ENCODE measurements around the gene GDF11. TPM values are rescaled to one million over a fixed set of nuclear protein-coding genes. Genes with fewer than 3 reads are reported as not detected.

The GDF11 gene
- total RNA-seq, 1 donor from 2014 or later, result 18.2 TPM

DNA sequence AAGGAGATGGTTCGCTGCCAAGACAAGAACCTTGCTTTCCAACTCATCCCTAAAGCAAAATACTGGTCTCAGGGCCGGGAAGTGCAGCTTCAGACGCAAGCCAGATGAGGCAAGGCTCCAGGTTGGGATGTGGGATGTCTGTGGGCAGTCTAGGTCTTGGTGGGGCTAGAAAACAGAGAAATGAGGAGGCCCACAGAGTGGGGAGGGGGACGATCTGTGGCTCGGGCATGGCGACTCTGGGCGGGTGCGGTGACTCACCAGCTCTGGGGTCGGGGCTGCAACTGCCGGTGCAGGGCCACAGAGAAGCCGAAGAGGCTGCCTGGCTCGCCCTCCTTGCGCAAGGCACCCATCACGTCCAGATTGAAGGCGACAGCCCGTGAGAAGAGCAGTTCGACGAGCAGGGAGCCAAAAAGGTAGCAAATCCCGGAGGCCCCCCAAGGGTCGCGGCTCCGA is 35.7 kb upstream of the GDF11 start:
- intact Hi-C loops (cut with micrococcal nuclease), result no loop called here

DNA sequence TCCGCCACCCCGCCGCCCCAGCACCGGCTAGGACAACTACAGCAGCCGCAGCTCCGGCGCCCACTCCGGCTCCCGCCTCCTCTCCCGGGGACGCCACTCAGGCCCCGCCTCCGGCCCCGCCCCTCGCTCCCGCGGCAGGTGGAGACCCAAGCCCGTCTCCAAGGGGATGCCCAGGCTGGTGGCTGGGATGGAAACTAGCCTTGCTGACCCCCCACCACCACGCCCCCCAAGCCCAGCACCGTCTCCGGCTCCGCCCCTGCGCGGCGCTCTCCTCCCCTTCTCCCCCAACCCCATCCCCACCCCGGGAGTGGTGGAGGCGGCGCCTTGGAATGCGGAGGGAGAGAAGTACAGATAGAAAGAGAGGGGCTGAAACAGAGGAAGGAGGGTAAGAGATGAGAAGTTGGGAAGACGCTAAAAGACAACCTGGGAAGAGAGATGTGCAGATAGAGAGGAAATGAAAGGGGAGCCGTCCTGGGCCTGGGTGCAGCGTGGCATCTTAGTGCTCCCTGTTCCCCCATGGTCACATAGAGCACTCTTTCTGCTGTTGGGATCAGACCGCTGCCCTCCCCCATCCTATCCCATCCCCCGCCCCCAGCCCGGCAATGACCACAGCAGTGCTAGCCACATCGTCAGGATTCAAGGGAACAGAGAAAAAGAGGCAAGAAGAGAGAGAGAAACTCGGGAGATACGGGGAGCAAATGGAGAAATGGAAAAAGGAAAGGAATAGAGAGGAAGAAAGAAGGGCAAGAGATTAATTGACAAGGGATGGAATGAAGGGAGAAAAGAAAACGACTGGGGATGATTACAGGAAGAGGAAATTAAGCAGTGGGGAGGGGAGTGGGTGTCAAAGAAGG is 34.9 kb upstream of the GDF11 start, which contains the start of gene ITGA7:
Gene ITGA7 (minus strand): TSS at position 64 of the 854 bp plus-strand sequence. CDS start 222 bp downstream, outside the sequence.
- intact Hi-C loops (cut with micrococcal nuclease), result no loop called here

DNA sequence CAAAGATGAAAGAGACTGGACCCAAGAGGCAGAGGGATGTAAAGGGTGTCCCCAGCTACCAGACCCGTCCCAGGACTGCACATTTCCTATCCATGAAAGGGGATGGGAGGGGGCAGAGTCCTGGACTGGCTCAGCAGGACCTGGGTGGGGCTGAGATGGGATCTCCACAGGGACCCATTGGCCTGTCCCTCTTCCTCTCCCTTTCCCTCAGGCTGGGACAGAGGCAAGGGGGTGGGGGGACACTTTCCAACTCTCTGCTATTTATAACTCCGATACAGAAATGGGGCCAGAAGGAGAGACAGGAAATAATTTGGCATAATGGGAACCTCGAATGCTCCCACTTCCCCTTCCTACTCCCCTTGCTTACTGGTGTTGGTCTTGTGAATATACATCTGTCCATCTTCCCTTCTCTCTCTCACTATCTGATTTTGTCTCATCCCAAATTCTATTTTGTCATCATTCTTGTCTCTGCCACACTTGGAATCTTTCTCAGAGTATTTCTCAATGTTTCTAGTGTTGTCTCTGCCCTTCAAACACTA is 34.2 kb upstream of the GDF11 start:
- intact Hi-C loops (cut with micrococcal nuclease), result no loop called here

DNA sequence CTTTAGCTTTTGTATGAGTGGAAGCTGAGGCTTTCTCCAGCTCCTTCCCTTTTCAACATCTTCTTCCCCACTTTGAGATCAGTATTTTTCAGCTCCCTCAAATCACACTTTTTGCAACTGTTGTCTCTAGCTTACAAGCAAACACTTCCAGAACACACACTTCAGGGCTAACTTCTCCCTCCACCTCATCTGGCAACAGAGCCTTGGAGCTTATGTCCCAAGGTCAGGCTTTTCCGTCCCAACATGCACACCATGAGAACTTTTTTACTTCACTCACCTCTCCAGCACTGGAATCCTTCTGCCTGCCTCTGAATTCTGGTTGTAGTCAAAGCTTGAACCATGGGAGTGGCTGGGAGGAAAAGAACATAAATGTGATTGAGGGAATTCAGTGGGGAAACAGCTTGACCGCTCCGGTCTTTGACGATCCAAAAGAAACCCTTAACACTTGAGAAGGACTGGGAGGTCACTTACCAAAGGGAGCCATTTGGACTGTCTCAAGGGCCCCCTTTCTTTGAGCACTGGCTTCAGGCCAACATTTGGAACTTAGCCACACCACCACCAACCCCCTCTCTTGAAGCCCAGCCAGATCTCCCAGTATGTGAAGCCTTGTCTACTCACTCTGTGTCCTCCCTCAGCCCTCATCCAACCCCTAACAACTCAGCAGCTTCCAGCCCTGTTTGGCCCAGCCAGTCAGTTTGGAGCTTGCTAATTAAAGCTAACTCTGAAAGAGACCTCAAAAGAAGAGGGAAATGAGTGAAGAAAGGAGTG is 31.0 kb upstream of the GDF11 start:
- intact Hi-C loops (cut with micrococcal nuclease), result no loop called here

- intact Hi-C loops (cut with micrococcal nuclease), result no loop called here
Observed at GRCh38 chr12:55712700-55713415, 30.1 kb upstream of the GDF11 start.

GRCh38 chr12:55713721-55714120 is 29.2 kb upstream of the GDF11 start:
- intact Hi-C loops (cut with micrococcal nuclease), result no loop called here

GRCh38 chr12:55715169-55715764 is 27.7 kb upstream of the GDF11 start:
- intact Hi-C loops (cut with micrococcal nuclease), result loop anchor here (5.0 kb wide), 1 partner anchor 972 kb away; the partner anchor contains the start of gene PTGES3

- intact Hi-C loops (cut with micrococcal nuclease), result loop anchor here (1.0 to 5.0 kb wide), 4 partner anchors 13 to 971 kb away; partner anchors contain the start of genes CD63, PTGES3 and SARNP
Observed at GRCh38 chr12:55715833-55716581, 26.9 kb upstream of the GDF11 start, which contains the start of gene BLOC1S1. TSS of gene BLOC1S1 (plus strand) at chr12:55716046. CDS start at chr12:55716052, 6 bp downstream.

- intact Hi-C loops (cut with micrococcal nuclease), result loop anchor here (1.0 to 5.0 kb wide), 4 partner anchors 13 to 971 kb away; partner anchors contain the start of genes CD63, PTGES3 and SARNP
Observed at GRCh38 chr12:55716582-55716957, 26.4 kb upstream of the GDF11 start.

DNA sequence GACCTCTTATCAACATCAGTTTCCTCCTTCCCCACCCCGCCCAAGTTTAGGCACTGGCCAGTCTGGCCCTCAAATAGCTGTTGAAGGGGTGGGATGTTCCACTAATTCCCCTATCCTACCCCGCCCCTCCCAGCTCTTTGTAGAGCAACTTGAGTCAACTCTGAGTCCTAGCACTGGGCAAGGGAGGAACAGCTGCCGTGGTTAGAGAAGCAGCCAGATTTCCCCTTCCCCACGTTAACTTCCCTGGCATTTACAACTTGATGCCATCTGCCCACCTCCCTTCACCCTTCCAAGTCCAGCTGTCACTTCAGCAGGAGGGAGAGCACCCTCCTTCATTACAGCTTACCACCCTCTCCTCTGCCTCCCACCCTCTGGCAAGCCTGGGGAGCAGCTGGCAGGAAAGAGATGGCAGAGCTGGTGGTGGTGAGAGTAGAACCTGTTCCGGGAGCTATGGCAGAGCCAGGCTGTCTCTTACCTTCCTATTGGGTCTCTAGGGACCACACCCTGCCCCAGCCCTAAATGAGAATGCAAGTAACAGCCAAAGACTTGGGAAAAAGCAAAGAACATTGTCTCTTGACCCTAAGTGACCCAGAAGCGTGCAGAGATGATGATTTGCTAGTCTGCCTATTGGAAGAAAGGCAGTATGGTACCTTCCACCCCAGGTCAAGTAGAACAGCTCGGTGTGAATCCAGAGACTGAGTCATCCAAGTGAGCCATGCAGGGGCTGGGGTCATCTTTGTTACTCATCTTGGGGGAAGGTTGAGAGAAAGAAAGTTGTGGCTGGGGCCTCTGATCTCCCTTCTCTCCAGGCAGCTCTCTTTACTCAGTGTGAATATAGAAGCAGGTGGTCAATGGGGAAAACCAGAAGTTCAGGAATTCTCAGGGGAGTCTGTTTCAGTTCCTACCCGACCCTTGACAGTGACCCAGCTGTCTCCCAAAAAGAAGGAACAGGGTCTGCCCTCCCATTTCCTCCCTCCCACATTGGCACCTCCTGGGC is 25.6 kb upstream of the GDF11 start:
- intact Hi-C loops (cut with micrococcal nuclease), result loop anchor here (2.0 to 5.0 kb wide), 2 partner anchors 211 to 970 kb away; partner anchors contain the start of gene PTGES3

DNA sequence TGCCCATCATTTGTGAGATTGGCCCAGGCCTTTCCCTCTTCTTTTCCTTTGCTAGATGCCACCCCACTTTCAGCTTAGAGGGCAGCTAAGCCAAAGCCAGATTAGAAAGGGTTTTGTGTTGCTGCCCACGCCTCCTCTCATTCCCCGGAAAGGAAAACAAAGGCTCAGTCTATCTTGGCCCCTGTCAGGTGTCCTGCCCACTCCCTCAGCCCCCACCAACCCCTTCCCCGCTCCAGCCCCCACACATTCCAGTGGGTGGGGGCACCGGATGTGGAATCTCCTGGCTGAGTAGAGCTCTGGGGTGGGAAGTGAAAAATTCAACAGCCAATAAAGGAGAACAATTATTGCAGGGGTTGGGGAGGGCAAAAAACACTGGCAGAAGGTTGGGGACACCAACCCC is 24.9 kb upstream of the GDF11 start:
- intact Hi-C loops (cut with micrococcal nuclease), result loop anchor here (5.0 kb wide), 1 partner anchor 969 kb away; the partner anchor contains the start of gene PTGES3

DNA sequence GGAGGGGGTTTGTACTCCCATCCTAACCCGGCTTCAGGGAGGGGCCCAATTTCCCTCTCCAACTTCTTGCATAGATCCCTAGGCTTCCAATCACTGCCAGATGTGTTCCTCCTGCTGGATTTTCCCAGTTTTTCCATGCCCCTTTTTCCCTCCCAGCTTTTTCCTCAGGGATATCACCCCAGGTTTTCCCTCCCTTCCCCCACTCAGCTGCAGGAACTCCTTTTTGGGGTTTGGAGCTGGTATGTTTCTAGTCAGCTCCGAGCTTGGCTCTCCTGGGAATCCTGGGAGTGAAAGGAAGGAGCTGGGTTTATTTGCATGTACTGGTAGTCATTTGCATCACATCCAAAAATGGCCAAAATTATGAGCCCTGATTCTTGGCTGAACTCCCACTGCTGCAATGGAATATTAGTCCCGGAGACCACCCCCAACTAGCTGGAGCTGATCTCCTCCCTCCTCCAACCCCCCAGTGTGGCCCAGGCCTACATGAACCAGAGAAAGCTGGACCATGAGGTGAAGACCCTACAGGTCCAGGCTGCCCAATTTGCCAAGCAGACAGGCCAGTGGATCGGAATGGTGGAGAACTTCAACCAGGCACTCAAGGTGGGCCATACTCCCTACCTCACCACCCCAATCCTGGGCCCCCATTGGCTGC is 24.2 kb upstream of the GDF11 start:
- intact Hi-C loops (cut with micrococcal nuclease), result loop anchor here (5.0 kb wide), 1 partner anchor 969 kb away; the partner anchor contains the start of gene PTGES3

DNA sequence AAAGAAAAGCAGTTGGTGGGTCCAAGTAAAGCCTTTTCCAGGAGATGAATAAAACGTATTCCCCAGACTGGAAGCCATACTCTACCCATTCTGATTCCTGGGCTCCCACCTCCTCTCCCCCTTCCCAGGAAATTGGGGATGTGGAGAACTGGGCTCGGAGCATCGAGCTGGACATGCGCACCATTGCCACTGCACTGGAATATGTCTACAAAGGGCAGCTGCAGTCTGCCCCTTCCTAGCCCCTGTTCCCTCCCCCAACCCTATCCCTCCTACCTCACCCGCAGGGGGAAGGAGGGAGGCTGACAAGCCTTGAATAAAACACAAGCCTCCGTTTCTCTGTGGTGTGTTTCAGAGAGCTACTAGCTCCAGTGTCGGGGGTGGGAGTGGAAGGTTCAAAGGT is 23.6 kb upstream of the GDF11 start:
- intact Hi-C loops (cut with micrococcal nuclease), result loop anchor here (5.0 kb wide), 1 partner anchor 968 kb away; the partner anchor contains the start of gene PTGES3

- intact Hi-C loops (cut with micrococcal nuclease), result no loop called here
Observed at GRCh38 chr12:55720071-55720564, 22.8 kb upstream of the GDF11 start, which contains the start of gene RDH5. TSS of gene RDH5 (plus strand) at chr12:55720393. CDS start at chr12:55721185, 792 bp downstream.

DNA sequence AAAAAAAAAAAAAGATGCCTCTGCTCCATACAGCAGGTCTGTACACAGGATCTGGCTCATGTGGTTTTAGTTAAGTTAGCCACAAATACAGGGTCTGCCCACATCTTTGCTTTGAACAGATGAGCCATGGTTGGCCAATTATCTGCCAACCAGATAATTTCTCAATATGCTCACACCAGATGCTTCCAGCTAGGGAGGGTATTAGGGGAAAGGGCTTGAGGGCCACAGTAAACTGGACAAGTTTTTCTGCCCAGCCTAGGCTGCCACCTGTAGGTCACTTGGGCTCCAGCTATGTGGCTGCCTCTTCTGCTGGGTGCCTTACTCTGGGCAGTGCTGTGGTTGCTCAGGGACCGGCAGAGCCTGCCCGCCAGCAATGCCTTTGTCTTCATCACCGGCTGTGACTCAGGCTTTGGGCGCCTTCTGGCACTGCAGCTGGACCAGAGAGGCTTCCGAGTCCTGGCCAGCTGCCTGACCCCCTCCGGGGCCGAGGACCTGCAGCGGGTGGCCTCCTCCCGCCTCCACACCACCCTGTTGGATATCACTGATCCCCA is 22.0 kb upstream of the GDF11 start:
- intact Hi-C loops (cut with micrococcal nuclease), result no loop called here

GRCh38 chr12:55721601-55722213 is 21.2 kb upstream of the GDF11 start:
- intact Hi-C loops (cut with micrococcal nuclease), result no loop called here

DNA sequence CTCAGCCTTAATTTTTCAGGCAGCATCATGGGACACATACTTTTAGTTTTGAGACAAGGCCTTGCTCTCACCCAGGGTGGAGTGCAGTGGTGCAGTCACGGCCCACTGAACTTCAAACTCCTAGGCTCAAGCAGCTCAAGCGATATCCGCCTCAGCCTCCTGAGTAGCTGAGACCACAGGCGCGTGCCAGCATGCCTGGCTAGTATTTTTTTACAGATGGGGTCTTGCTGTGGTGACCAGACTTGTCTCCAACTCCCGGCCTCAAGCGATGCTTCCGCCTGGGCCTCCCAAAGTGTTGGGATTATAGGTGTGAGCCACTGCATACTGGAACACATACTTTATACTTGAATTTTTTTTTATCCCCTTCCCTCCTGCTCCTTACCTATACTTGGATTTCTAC is 20.0 kb upstream of the GDF11 start:
- intact Hi-C loops (cut with micrococcal nuclease), result no loop called here

All from T-helper 2 cell treated with Interferon-gamma antibody and Interleukin-4, amounts not matched to agents 100 ng/mL and 5 ng/mL, for 36 hours (primary cell).